D341Med (cell line): ENCODE results near the gene ZGRF1.
"Not testable (repeated sequence)": the region's sequence is repeated elsewhere in the genome, so short reads cannot be mapped to it uniquely, and the experiment has no call there.

Experiments used
- DNase-seq: peaks from one replicate; pipeline ENCODE4 v3.0.0; 2012; ENCODE audit warnings: low spot score

The ZGRF1 gene

DNA sequence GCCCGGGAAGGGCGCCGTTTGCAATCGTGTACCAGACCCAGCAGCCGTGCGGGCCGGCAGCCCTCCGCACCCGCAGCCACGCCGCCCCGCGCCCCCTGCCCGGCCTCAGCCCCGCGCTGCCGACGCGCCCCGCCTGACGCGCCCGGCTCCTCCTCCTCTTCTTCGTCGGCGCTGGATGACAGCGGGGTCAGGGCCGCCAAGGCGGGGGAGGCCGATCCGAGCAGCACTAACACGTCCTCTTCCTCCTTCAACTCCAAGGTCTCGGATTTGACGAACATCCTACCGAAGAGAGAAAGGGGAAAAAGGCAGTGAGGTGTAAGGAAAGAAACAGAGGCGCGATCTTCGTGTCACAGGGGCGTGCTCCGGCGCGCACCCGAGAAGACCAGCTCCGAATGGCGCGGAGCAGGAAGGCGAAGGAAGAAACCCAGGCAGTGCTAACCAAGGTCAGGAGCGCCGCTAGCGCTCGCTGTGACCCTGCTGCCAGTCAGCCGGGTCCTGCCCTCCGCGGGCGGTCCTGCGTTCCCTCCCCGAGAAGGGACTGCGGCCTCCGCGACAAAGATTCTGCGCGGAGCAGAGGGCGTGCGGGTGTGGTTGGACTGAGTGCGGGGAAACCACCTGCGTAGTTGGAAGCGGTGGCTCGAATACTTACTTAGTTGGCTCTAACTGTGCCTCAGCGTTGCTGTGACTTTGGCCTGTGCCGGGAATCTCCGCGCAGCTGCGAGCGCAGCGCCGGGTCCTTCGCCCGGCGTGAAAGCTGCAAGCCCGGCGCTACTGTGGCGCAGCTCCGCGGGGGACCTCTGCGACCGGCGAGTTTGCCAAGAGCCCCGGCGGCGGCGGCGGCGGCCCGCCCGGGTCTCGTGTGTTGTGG is 121.3 kb downstream of the ZGRF1 start:
- DNase-seq, result peak; percentile 71

GRCh38 chr4:112514647-112515197 is 122.0 kb downstream of the ZGRF1 start:
- DNase-seq, result peak; percentile 60

DNA sequence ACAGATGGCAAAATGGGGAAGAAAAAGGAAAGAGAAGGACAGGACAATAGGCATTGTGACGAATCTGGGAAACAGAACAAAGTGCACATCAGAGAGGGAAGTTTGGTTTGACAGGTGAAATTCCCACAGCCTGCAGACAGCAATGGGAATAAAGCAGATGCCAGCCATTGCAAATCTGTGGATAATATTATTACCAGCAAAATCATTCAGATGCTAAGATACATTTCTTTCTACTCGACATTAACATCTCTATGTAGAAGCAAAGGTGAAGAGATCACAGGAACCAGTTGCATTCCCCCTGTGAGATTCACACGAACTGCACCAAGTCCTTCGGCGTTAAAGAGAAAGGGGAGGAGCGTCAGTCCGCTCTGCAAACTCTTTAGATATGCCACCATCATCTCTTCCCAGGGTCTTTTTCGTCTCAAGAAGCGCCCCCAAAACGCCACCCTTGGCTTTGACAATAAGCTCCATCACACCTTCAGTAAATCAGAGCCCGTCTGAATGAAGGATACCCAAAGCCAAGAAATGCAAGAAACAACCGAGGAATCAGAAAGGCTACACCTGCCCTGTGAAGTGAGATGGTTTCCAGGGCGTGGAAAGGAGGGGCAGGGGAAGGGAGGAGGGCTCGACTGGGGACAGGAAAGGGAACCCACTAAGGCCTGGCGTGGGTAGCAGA is 122.6 kb downstream of the ZGRF1 start:
- DNase-seq, result no peak

- DNase-seq, result no peak
Measured at GRCh38 chr4:112511803-112512118, 124.9 kb downstream of the ZGRF1 start.

GRCh38 chr4:112511093-112511802 is 125.5 kb downstream of the ZGRF1 start:
- DNase-seq, result no peak

DNA sequence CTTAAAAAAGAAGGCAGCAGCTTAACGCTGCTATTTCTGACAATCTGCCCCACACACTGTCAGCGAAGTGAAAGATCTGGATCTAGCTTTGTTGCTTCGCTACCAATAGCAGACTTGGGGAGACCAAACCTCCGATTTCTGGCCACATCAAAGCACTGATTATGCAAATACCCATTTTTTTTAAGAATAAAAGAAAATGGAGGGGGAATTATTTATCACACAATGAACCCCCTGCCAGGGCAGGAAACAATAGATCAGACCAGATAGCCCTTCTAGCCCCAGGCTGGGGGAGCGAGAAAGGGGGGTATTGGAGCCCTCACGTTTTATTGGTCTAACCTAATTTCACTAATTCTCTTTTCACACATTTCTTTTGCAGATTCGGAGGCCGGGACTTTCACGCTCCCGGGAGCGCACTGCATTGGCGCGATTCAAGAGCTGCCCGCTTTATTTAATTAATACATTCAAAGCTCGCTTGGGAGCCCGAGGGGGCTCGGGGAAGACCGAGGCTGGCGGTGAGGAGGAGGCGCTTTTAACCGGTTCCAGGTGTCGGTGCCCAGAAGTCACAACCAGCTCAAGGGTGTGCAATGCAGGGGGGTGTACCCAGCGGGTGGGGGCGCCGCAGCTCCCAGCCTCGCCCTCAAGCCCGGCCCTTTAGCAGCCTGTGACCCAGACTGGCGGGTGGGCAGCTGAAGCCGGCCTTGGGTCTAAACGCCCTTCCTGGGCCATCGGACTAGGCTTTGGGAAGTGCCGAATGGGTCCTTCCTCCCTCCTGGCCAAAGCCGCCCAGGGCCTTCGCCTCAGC is 126.2 kb downstream of the ZGRF1 start:
- DNase-seq, result no peak

DNA sequence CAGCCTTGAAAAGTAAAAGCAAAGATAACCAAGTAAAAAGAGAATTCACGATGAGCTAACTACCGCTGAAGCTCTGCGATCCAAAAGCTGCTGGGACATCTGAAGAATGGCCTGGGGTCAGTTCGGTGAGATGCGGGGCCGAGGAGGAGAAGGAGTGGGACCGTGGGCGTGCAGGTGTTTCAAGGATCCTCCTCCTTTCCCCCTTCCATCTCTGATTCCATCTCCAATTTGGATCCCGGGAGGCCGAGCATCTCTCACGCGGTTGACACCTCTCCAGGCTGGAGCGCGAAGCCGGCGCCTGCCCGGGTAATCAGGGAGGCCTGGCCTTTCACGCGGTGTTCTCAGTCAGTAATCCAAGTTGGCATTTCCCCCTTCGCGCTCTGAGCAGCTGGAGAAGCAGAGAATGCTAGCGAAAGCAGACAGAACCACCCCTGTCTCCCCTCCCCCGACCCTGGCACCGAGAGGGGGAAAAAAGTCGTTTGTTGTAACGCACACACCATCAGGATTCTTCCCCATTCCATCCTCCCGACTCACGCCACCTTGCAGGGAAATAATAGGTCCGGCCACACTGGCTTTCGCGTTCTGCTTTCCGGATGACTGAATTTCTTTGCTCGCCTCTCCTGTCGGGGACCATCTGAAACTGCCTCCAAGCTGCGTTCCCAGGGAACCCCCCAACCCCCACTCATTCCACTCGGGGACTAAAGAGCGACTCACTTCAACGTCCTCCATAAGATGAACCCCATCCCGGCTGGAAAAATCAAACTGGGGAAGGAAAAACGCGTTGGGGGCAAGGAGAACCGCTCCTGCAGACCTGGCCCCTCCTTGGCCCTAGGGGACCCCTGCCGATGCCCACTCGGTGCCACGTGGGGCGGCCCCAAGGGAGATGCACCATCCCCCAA is 127.2 kb downstream of the ZGRF1 start:
- DNase-seq, result peak; percentile 41

DNA sequence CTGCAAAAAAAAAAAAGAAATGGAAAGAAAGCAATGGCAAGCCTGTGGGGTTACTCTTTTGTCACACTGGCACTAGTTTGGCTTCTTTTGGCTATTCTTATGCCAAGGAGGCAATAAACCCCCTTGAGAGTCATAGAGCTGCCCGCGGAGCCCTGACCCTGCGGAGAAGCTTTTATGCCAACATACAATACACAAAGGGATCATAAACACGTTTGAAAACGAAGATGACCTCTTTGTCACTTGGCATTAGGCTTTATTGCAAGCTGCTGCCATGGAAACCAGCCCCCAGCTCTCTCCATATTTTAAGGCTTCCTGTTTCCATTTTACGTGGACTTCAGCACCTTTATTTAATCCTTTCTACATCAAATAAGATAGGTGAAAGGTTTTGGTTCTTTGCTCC is 128.4 kb downstream of the ZGRF1 start:
- DNase-seq, result no peak

DNA sequence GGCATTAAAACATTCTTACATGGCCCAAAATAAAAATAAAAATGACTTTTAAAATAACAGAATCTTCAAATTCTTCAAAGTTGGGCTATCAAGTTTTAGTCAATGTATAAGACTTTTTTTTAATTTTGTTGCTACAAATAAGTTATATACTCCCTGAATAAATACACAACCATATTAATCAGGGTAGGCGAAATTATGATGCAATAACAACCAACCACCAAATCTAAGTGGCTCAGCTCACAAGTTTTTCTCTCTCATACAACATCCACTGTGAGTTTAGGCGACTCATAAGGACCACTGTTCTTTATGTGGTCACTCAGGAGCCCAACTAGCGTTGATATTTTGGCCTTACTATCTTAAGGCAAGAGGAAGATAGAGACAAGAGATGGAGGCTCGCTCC is 131.9 kb downstream of the ZGRF1 start:
- no peak for DNase-seq

DNA sequence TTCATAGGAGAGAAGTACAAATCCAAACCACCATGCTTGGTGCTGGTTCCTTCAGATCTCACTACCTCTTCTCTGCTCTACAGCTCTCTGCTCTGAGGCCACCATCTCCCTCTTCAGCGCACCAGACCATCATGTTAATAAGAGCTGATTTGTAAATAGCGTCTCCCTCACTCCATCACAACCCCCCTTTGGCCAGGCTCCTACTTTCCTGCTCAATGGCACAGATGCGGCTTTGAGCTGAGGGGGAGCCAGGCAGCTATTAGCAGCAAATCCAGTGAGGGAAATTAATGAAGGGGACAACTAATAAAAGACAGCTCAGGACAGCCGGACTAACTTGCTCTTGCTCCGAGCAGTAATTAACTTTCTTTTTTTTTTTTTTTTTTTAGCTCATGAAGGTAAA is 133.8 kb downstream of the ZGRF1 start:
- DNase-seq, result no peak

GRCh38 chr4:112492321-112492720 is 144.4 kb downstream of the ZGRF1 start:
- DNase-seq, result no peak

DNA sequence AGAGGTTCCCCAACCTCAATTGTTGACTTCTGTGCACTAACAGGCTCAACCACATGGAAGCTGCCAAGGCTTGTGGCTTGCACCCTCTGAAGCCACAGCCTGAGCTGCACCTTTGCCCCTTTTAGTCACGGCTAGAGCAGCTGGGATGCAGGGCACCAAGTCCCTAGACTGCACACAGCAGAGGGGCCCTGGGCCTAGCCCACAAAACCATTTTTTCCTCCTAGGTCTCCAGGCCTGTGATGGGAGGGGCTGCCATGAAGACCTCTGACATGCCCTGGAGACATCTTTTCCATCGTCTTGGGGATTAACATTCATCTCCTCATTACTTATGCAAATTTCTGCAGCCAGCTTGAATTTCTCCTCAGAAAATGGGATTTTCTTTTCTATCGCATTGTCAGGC is 145.9 kb downstream of the ZGRF1 start:
- DNase-seq, result not testable (repeated sequence)
